Renal cortical epithelial cell (primary cell): ENCODE data around the gene ATP6V1G3. TPM values are rescaled to one million over a fixed set of nuclear protein-coding genes. Genes with fewer than 3 reads are reported as not detected.
"Not testable (repeated sequence)": the region's sequence is repeated elsewhere in the genome, so short reads cannot be mapped to it uniquely, and the experiment has no call there.

Source experiments
- DNase-seq: peaks from one replicate; pipeline ENCODE4 v3.0.0-alpha.2; 2011; ENCODE audit warnings: low read depth
- total RNA-seq: library from RNA; depleted of rRNA; stranded (reverse); fragments of >200 nt; gene quantifications from 2 replicates; pipeline ENCODE4 v1.2.3, GENCODE V29; 2014

ATP6V1G3 gene
- total RNA-seq, 1 donor from 2014 or later, result not detected

DNA sequence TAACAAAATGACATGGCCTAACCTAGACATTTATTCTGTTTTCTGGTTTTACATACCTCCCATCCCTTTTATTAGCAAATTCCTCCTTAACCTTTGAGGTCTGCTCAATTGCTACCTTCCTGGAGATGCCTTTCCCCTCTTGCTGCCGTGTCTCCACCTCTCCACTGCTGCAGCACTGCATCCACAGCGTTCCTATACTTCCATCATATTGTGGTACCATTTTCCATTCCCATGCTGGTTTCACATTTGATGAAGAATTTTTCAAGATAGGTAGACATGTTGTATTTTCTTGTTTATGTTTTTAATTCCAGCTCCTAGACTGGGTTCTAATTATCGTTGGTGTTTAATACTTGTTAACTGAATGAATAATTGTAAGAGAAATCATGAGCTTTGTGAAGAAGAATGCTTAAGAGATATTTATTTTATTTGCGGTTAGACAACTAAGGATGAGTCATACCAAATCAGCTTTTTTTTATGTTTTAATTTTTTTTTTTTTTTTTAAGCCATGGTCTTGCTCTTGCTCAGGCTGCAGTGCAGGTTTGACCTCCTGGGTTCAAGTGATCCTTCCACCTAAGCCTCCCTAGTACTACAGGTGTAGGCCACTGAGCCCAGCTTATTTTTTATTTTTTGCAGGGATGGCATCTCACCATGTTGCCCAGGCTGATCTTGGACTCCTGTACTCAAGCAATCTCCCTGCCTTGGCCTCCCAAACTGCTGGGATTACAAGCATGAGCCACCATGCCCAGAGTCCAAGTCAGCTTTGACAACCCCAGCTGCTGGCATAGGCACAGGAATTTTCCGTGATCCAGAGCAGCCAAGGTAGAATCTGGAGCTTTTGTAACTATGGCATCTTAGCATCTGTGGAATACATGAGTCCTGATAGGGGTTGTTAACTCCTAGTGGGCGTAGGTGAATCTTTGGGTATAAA, 44.0 kb downstream of the ATP6V1G3 start:
- DNase-seq, result peak; percentile 21

DNA sequence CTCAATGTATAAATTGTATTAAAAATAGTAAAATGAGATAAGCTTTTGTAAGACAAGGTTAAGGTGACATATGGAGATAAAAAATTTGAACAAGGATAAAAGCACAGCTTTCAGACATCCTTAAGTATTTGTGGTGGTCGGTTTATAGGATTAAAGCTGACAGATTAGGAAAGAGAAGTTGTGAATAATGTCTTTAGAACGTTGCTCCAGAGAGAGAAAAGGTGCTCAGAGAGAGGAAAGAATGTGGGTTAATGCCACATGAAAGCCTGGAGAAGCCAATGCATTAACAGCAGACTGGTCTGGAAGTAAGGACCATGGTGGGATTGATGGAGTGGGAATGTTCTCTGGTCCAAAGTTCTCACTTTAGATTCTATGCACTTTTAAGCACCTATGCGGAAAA, 44.8 kb downstream of the ATP6V1G3 start:
- no peak for DNase-seq

DNA sequence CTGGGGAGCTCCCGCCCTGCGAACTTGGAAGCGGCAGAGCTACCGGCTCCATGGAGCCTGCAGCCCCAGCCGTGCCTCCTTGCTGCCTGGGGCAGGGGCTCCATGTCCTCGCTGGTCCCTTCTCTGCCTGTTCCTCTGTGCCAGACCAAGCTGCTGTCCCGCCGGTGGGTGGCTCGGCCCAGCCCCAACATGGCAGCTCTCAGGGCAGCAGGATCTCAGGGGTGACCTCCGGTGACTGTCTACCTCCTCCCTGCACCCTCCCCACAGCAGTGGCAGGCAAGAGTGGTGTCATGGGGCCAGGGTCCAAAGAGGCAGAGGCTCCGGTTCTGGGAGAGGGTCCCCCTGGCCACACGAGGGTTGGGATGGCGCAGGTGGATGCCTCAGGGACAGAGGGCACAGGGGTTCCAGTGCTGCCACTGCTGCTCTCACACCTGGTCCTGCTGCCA, 45.8 kb downstream of the ATP6V1G3 start:
- no peak for DNase-seq

DNA sequence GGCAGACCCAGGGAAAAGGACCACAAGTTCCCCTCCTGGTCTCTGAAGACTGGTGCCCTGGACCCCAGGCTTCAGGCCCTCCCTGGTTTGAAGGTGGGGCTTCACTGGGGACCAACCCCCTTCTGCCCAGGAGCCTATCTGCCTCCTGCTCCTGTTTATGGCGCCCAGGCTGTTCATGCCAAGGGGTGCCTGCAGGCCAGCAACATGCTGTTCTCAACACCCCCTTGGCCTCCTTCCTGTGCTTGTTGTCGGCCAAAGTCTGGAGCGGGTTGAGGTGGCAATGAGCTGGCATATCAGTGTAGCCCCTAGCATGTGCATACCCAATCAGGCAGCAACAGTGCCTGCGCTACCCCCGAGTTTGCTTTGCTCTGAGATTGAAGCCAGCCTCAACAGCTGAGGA, 46.3 kb downstream of the ATP6V1G3 start:
- no peak for DNase-seq

DNA sequence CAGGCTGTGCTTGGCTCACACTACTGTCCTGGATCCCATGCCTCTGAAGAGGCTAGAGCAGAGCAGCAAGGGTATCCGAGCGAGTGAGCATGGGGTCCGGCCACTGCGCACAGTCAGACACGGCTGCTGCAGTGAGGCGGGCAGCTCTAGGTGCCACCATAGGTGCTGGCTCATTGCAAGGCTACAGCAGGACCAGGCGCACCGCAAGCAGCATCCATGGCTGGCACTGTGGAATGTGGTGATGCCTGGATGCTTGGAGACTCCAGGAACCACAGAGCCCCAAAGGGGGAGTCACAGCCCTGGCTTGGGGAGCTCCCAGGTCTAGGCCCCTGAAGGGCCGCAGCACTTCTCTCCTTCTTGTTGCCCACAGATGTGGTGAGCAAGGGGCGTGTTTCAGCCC, 47.2 kb downstream of the ATP6V1G3 start:
- DNase-seq, result no peak

DNA sequence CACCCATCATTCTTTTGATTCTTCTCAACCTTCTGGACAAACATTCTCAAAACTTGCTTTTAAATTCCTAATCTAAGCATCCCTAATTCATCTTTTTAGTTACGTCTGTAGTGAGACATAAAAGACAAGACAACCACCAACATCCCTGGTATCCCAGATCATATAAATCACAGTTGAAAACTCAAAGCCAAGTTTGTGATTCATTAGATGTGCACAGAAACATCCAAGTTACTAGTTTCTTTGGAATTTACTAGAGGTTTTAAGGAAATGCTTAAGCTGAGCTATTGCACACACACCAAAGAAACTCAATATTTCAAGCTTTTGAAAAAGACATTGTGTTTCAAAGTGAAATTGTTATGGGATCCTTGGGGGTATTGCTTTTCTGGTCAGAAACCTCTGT, 47.6 kb downstream of the ATP6V1G3 start:
- DNase-seq, result peak; percentile 40

DNA sequence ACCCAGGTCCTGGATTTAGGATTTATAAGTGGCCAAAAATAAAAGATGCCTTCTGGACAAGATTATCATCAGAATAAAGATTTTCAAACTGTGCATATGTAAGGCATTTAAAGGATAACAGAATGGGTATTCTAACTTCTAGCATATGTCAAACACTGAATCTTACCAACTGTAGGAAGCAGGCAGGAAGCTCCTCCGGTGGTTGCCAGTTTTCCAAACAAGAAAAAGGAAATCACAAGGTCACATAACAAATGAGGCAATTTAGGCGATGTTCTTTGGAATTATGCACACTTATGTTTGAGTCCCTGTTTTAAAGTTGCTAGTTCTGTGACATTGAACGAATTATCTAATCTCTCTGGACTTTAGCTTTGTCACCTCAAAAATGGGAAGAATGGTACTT, 48.9 kb downstream of the ATP6V1G3 start:
- DNase-seq, result no peak

DNA sequence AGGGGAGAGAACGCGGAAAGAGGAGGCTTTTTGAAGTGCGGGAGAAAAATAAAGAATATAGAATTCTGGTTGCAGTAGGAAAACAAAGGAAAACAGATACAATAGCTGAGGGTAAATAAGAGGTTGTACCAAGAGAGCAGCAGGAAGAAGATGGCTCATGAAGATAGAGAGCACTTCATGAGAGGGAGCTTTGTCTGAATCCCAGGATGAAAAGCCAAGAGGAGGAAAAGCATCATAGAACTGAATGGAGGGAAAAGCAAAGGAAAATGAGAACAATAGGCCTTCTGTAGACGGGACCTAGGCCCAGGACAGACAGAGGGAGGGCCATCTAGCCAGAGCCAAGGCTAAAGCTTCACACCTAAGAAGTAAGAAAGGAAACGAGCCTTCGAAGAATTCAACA, 49.5 kb downstream of the ATP6V1G3 start:
- no peak for DNase-seq

DNA sequence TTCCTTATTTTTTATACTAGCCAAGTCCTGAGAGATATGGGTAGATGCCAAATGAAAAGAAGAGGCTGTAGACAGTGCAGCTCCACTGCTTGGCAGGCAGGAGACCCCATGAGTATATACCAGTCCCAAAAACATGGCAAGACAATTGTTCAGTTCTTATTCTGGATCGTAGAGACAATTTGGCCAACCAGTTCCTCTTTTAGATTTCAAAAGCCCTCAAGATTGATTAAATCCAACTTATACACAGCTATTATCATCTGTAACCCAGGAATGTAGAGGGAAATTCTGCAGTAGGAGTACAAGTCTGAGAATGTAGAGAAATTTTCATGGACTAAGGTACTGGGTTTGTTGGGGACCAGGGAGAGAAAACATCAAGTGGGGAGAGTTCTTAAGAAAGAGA, 50.3 kb downstream of the ATP6V1G3 start:
- DNase-seq, result no peak

DNA sequence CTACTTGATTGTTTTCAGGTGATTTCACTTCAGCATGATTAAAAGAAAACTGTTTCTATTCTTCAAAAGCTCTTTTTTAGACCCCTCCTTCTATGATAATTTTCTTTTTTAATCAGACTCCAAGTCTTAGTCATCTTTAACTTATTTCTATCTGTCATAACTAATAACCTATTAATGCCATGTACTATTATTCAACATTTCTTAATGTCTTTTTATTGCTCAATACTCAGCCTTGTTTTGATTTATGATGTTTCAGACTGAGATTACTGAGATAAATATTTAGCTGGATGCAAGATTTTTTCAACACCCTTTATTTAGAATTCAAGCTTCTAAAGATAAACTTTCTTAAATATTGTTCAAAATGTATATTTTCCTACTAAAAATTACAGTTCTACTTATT, 53.6 kb downstream of the ATP6V1G3 start:
- no peak for DNase-seq

DNA sequence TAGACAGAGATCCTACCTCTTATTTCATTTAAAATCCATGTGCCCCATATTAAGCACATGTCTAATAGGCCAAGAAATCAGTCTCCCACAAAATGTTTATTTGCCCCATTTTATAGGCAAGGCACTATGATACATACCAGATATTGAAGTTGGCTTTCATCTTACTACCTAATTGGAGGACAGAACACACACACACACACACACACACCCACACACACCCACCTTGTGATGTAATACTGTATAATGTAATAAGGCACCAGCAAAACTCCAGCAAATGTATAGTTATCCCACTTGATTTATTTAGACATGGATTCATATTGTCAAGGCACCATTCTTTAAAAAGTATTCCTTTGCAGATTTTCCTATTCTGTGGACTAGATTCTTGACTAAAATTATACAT, 56.8 kb downstream of the ATP6V1G3 start:
- no peak for DNase-seq

DNA sequence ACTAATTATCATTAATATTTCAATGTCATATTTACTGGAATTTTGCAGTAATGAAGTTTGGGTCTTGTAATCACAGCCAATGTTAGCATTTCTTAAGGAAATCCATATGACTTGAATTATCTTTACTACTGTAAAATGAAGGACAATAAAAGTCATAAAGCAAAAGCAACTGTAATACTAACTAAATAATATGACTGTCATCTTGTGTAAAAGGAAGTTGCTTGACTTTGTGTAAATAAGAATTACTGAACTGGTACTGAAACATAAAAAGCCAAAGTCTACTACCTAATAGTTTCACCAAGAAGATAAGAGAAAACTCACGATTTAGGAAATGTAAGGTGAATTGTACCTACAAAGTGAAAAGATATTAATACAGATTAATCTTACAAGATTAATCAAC, 57.5 kb downstream of the ATP6V1G3 start:
- no peak for DNase-seq

DNA sequence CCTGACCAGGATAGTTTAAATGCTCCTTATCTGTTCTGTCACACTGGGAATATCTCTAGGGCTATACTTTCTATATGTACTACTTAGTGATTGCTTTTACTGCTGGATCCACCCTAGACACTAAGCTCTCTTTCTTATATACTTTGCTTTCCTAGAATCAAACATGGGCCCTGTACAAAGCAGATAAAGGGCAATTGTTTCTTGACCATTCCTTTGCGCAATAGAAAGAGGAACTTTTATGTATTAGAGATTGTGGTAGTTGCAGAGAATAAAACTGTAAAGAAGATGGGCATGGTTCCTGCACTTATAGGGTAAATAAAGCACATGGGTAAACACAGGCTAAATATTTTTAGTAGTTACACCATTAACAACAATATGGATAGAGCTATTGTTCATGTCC, 58.8 kb downstream of the ATP6V1G3 start:
- DNase-seq, result no peak

DNA sequence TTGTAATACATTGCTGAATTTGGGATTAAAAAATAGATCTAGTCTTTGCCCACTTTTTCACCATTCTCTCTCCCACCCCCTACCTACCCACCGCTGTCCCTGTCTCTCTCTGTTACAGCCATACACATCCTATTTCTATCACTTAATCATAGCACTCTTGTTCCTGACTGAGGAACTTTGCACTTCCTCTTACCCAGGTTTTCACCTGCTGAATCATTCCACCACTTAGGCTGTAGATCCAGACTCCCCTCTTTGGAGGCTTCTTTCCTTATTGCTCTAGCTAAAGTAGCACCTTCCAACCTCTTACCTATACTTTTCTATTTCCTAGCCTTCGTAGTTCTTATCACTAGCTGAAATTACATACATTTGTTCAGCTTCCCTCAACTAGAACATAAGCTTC, 59.6 kb downstream of the ATP6V1G3 start:
- no peak for DNase-seq

DNA sequence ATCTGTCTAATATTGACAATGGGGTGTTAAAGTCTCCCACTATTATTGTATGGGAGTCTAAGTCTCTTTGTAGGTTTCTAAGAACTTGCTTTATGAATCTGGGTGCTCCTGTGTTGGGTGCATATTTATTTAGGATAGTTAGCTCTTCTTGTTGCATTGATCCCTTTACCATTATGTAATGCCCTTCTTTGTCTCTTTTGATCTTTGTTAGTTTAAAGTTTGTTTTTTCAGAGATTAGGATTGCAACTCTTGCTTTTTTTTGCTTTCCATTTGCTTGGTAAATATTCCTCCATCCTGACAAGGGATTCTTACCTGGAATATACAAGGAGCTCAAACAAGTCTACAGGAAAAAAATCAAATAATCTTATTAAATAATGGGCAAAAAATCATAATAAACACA, 63.1 kb downstream of the ATP6V1G3 start:
- not testable (repeated sequence) for DNase-seq

Other genes starting within 250 kb of the ATP6V1G3 start
- gene PTPRC, start 98.4 kb upstream of the ATP6V1G3 start, total RNA-seq, result not detected in 2 replicates